Neural cell (in vitro differentiated cells): ENCODE results near the gene DIAPH2. TPM values are rescaled to one million over a fixed set of nuclear protein-coding genes. Genes with fewer than 3 reads are reported as not detected.

Source experiments
- H2AFZ ChIP-seq: fragments of 200-600, 300-800 bp; sonication (generic), shearing (Covaris generic); 2 replicates; pipeline ENCODE4 v1.6.0; 2014; ENCODE audit warnings: low read depth, mild to moderate bottlenecking, antibody characterized with exemption, low read length, moderate library complexity
- H3F3A ChIP-seq: fragments of 200-600 bp; shearing (Covaris generic); 2 replicates; pipeline ENCODE4 v1.6.1; 2016; ENCODE audit warnings: mild to moderate bottlenecking, moderate library complexity, mixed read lengths, antibody characterized with exemption, low read length; ENCODE audit not compliant: insufficient read depth, poor library complexity, severe bottlenecking
- H3K27ac ChIP-seq: fragments of 200-600, 300-800 bp; sonication (generic), shearing (Covaris generic); 2 replicates; pipeline ENCODE4 v1.5.1; 2014; ENCODE audit warnings: mild to moderate bottlenecking, low read length, moderate library complexity
- H3K27me3 ChIP-seq: fragments of 300-800, 200-600 bp; sonication (generic), shearing (Covaris generic); 2 replicates; pipeline ENCODE4 v1.6.0; 2014; ENCODE audit warnings: mild to moderate bottlenecking, low read depth, low read length, moderate library complexity; ENCODE audit not compliant: insufficient read depth
- H3K36me3 ChIP-seq: fragments of 300-800, 200-600 bp; sonication (generic), shearing (Covaris generic); 2 replicates; pipeline ENCODE4 v1.5.1; 2014; ENCODE audit warnings: mild to moderate bottlenecking, antibody characterized with exemption, low read length, moderate library complexity; ENCODE audit not compliant: insufficient read depth
- H3K4me2 ChIP-seq: fragments of 300-800, 200-600 bp; sonication (generic), shearing (Covaris generic); 2 replicates; pipeline ENCODE4 v1.6.0; 2014; ENCODE audit warnings: mild to moderate bottlenecking, low read length
- H3K4me3 ChIP-seq: fragments of 300-800, 200-600 bp; sonication (generic), shearing (Covaris generic); 2 replicates; pipeline ENCODE4 v1.5.1; 2014; ENCODE audit warnings: mild to moderate bottlenecking, low read length, moderate library complexity
- H3K79me2 ChIP-seq: fragments of 200-600 bp; shearing (Covaris generic); replicated peaks from 2 replicates; pipeline ENCODE4 v1.6.0; 2014; ENCODE audit warnings: mild to moderate bottlenecking, low read length, moderate library complexity; ENCODE audit not compliant: insufficient read depth
- H3K9ac ChIP-seq: fragments of 300-800, 200-600 bp; sonication (generic), shearing (Covaris generic); 2 replicates; pipeline ENCODE4 v1.6.1; 2016; ENCODE audit warnings: mild to moderate bottlenecking, low read length, mixed read lengths
- H3K9me2 ChIP-seq: fragments of 200-600 bp; shearing (Covaris generic); 2 replicates; pipeline ENCODE4 v1.6.1; 2016; ENCODE audit warnings: mild to moderate bottlenecking, low read length, mixed read lengths; ENCODE audit not compliant: insufficient read depth
- H3K9me3 ChIP-seq: fragments of 200-600, 300-800 bp; sonication (generic), shearing (Covaris generic); 2 replicates; pipeline ENCODE4 v1.6.1; 2016; ENCODE audit warnings: mild to moderate bottlenecking, mixed run types, low read length, moderate library complexity, mixed read lengths
- H4K20me1 ChIP-seq: fragments of 200-600 bp; shearing (Covaris generic); 2 replicates; pipeline ENCODE4 v1.6.1; 2016; ENCODE audit warnings: mild to moderate bottlenecking, mixed run types; ENCODE audit not compliant: insufficient read depth
- EP300 ChIP-seq: fragments of 450-650 bp; conservative IDR thresholded peaks from 2 replicates; pipeline ENCODE4 v1.6.1; 2014; ENCODE audit warnings: antibody characterized with exemption, mild to moderate bottlenecking, moderate library complexity; ENCODE audit not compliant: poor library complexity, severe bottlenecking
- EZH2 ChIP-seq: fragments of 200-600, 300-800 bp; shearing (Covaris generic), sonication (generic); IDR thresholded peaks from 2 replicates; pipeline ENCODE4 v1.6.1; 2014; ENCODE audit warnings: antibody characterized with exemption, low read length, borderline replicate concordance, mild to moderate bottlenecking; ENCODE audit not compliant: insufficient read depth, poor library complexity, severe bottlenecking
- MXI1 ChIP-seq: fragments of 450-650 bp; conservative IDR thresholded peaks from 2 replicates; pipeline ENCODE4 v1.6.1; 2014; ENCODE audit warnings: antibody characterized with exemption, mild to moderate bottlenecking; ENCODE audit not compliant: poor library complexity, severe bottlenecking
- POLR2AphosphoS5 ChIP-seq: IDR thresholded peaks from 2 replicates; pipeline ENCODE4 v1.6.1; 2012
- RAD21 ChIP-seq: fragments of 450-650 bp; conservative IDR thresholded peaks from 2 replicates; pipeline ENCODE4 v1.6.1; 2014; ENCODE audit warnings: antibody characterized with exemption, mild to moderate bottlenecking, moderate library complexity
- SMC3 ChIP-seq: fragments of 450-650 bp; conservative IDR thresholded peaks from 2 replicates; pipeline ENCODE4 v1.6.1; 2014; ENCODE audit warnings: antibody characterized with exemption, mild to moderate bottlenecking, moderate library complexity; ENCODE audit not compliant: poor library complexity
- TAF1 ChIP-seq: IDR thresholded peaks from 2 replicates; pipeline ENCODE4 v1.6.1; 2012; ENCODE audit warnings: low read depth
- polyA plus RNA-seq: library from polyadenylated mRNA; depleted of rRNA; stranded (reverse); fragments of >200 nt; gene quantifications from 2 replicates; pipeline ENCODE4 v1.2.3, GENCODE V29; 2014
- TF ChIP-seq, protein P1 (sequence below): fragments of 450-650 bp; IDR thresholded peaks from 2 replicates; pipeline ENCODE4 v1.5.1; 2014; ENCODE audit warnings: antibody characterized with exemption, mild to moderate bottlenecking, moderate library complexity; ENCODE audit not compliant: poor library complexity, severe bottlenecking
- TF ChIP-seq, protein P2 (sequence below): IDR thresholded peaks from 2 replicates; pipeline ENCODE4 v1.6.1; 2012; ENCODE audit warnings: borderline replicate concordance

Gene DIAPH2
- polyA plus RNA-seq, 1 donor from 2014 or later: 0.07 TPM

DNA sequence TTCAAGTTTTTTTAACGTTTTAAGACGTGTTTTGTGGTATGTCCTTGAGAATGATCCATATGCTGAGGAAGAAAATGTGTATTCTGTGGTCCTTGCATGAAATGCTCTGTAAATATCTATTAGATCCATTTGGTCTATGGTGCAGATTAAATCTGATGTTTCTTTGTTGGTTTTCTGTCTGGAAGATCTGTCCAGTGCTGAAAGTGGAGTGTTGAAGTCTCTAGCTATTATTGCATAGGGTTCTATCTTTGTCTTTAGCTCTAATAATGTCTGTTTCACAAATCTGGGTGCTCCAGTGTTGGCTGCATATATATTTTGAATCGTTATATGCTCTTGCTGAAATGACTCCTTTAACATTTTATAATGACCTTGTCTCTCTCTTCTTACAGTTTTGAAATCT is 321.5 kb downstream of the DIAPH2 start:
- Histone ChIP-seq H3K4me3 (no peak overlapping the region), H4K20me1 (no peaks in the 10 kb centered on the region), H3K9me3 (no peaks in the 10 kb centered on the region), H3K9me2 (no peaks in the 10 kb centered on the region), H3K79me2 (no peaks in the 10 kb centered on the region), H3K4me2 (no peak overlapping the region), H2AFZ (no peak overlapping the region), H3K27ac (no peak overlapping the region), H3K36me3 (no peaks in the 10 kb centered on the region), H3F3A (no peaks in the 10 kb centered on the region), H3K27me3 (no peaks in the 10 kb centered on the region), H3K9ac (no peak overlapping the region)
- TF ChIP-seq RAD21: no peak
- no peak for TF ChIP-seq EZH2
- TF ChIP-seq, protein P1, sequence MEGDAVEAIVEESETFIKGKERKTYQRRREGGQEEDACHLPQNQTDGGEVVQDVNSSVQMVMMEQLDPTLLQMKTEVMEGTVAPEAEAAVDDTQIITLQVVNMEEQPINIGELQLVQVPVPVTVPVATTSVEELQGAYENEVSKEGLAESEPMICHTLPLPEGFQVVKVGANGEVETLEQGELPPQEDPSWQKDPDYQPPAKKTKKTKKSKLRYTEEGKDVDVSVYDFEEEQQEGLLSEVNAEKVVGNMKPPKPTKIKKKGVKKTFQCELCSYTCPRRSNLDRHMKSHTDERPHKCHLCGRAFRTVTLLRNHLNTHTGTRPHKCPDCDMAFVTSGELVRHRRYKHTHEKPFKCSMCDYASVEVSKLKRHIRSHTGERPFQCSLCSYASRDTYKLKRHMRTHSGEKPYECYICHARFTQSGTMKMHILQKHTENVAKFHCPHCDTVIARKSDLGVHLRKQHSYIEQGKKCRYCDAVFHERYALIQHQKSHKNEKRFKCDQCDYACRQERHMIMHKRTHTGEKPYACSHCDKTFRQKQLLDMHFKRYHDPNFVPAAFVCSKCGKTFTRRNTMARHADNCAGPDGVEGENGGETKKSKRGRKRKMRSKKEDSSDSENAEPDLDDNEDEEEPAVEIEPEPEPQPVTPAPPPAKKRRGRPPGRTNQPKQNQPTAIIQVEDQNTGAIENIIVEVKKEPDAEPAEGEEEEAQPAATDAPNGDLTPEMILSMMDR: no peak
- no peak for TF ChIP-seq TAF1
- no peak for TF ChIP-seq POLR2AphosphoS5
- TF ChIP-seq, protein P2, sequence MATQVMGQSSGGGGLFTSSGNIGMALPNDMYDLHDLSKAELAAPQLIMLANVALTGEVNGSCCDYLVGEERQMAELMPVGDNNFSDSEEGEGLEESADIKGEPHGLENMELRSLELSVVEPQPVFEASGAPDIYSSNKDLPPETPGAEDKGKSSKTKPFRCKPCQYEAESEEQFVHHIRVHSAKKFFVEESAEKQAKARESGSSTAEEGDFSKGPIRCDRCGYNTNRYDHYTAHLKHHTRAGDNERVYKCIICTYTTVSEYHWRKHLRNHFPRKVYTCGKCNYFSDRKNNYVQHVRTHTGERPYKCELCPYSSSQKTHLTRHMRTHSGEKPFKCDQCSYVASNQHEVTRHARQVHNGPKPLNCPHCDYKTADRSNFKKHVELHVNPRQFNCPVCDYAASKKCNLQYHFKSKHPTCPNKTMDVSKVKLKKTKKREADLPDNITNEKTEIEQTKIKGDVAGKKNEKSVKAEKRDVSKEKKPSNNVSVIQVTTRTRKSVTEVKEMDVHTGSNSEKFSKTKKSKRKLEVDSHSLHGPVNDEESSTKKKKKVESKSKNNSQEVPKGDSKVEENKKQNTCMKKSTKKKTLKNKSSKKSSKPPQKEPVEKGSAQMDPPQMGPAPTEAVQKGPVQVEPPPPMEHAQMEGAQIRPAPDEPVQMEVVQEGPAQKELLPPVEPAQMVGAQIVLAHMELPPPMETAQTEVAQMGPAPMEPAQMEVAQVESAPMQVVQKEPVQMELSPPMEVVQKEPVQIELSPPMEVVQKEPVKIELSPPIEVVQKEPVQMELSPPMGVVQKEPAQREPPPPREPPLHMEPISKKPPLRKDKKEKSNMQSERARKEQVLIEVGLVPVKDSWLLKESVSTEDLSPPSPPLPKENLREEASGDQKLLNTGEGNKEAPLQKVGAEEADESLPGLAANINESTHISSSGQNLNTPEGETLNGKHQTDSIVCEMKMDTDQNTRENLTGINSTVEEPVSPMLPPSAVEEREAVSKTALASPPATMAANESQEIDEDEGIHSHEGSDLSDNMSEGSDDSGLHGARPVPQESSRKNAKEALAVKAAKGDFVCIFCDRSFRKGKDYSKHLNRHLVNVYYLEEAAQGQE: no peak
- TF ChIP-seq MXI1: no peak

DNA sequence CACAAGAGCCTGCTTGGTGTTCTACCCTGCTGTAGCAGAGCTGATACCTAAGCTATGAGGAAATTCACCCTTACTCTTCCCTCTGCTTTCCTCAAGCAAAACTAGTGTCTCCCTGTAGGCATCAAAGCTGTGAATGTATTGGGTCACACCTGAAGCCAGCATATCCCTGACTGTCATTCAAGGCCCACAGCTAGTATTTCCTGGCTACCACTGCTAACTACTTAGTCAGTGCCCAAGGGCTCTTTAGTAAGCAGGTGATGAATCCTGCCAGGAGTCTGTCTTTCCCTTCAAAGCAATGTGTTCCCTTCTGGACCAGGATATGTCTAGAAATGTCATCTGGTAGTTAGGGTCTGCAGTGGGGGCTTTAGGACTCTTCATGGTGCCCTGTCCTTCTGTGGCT is 324.7 kb downstream of the DIAPH2 start:
- H2AFZ ChIP-seq: no peak overlapping the region
- H3K4me3 ChIP-seq: no peak overlapping the region
- H4K20me1 ChIP-seq: no peaks in the 10 kb centered on the region
- H3K9ac ChIP-seq: no peak overlapping the region
- no peaks in the 10 kb centered on the region for H3K79me2 ChIP-seq
- H3K27ac ChIP-seq: no peak overlapping the region
- H3K9me2 ChIP-seq: no peaks in the 10 kb centered on the region
- H3K36me3 ChIP-seq: no peaks in the 10 kb centered on the region
- H3F3A ChIP-seq: no peaks in the 10 kb centered on the region
- no peak for TF ChIP-seq RAD21
- TF ChIP-seq MXI1: no peak
- no peak for TF ChIP-seq SMC3
- TF ChIP-seq EZH2: no peak
- TF ChIP-seq, protein P1: no peak
- TF ChIP-seq POLR2AphosphoS5: no peak
- no peak for TF ChIP-seq EP300
- no peak for TF ChIP-seq TAF1
- TF ChIP-seq, protein P2: no peak
- H3K9me3 ChIP-seq: no peaks in the 10 kb centered on the region
- H3K27me3 ChIP-seq: no peaks in the 10 kb centered on the region
- H3K4me2 ChIP-seq: no peak overlapping the region
